ENCODE results near the gene SORCS2. TPM values are rescaled to one million over a fixed set of nuclear protein-coding genes. Genes with fewer than 3 reads are reported as not detected.

The SORCS2 gene
- total and polyA plus RNA-seq, 2 of the 13 experiments (the other 11 are each of a cell fraction or from before 2014, with no cell fraction given), result 0.82 to 1.0 TPM

DNA sequence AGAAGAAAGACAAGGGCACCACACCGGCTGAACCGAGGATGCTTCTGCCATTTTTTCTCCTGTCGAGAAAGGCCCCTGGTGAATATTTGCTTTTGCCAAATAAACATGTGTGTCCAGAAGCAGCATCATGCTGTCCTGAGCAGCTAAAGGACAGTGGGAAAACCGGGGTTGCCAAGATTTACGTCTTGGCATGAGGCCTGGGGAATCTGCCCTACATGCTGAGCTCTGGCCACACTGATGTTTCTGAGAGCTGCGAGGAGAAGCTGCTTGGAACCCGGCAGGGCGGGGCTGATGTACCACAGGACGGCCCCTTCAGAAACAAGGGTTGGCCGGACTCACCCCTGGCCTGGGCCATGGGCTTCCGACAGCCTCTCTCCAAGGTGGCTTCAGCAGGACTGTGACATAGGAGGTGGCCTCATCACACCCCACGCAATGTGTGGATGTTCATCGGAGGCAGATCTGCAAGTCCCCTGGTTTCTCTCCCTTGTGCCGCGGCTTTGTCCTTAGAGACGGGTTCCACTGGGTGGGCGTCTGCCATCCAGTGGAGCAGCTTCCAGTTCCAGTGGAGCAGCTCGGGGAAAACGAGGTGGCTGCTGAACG, 42.2 kb upstream of the SORCS2 start:
- 49% methylated on average over 5 of the region's 20 CpGs for whole genome bisulfite sequencing (ENCODE audit: low lambda C conversion rate)
- no peaks in the 10 kb centered on the region for H3K36me3 ChIP-seq (replicated peaks in 1 of 2; ENCODE audit: control insufficient read depth in 1 of 2, insufficient read depth in 2 of 2, low read length in 2 of 2)
- H3K4me1 ChIP-seq (ENCODE audit: insufficient read depth, low read length), result peaks cover 23% of the 10 kb centered on the region
- TF ChIP-seq RBM39 (IDR thresholded peaks at IDR 0.05; ENCODE audit: low read depth, low read length, poor library complexity, severe bottlenecking) (no peak), ESRRA (CRISPR knock-in tag; IDR thresholded peaks at IDR 0.05; ENCODE audit: low read depth) (no peak), ZNF33A (CRISPR knock-in tag; IDR thresholded peaks at IDR 0.05; ENCODE audit: borderline replicate concordance) (no peak), PHB2 (IDR thresholded peaks at IDR 0.05; ENCODE audit: partially characterized antibody) (no peak)
- TF ChIP-seq, protein P1, sequence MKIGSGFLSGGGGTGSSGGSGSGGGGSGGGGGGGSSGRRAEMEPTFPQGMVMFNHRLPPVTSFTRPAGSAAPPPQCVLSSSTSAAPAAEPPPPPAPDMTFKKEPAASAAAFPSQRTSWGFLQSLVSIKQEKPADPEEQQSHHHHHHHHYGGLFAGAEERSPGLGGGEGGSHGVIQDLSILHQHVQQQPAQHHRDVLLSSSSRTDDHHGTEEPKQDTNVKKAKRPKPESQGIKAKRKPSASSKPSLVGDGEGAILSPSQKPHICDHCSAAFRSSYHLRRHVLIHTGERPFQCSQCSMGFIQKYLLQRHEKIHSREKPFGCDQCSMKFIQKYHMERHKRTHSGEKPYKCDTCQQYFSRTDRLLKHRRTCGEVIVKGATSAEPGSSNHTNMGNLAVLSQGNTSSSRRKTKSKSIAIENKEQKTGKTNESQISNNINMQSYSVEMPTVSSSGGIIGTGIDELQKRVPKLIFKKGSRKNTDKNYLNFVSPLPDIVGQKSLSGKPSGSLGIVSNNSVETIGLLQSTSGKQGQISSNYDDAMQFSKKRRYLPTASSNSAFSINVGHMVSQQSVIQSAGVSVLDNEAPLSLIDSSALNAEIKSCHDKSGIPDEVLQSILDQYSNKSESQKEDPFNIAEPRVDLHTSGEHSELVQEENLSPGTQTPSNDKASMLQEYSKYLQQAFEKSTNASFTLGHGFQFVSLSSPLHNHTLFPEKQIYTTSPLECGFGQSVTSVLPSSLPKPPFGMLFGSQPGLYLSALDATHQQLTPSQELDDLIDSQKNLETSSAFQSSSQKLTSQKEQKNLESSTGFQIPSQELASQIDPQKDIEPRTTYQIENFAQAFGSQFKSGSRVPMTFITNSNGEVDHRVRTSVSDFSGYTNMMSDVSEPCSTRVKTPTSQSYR (CRISPR knock-in tag; IDR thresholded peaks at IDR 0.05; ENCODE audit: borderline replicate concordance), result no peak
- TF ChIP-seq, protein P2, sequence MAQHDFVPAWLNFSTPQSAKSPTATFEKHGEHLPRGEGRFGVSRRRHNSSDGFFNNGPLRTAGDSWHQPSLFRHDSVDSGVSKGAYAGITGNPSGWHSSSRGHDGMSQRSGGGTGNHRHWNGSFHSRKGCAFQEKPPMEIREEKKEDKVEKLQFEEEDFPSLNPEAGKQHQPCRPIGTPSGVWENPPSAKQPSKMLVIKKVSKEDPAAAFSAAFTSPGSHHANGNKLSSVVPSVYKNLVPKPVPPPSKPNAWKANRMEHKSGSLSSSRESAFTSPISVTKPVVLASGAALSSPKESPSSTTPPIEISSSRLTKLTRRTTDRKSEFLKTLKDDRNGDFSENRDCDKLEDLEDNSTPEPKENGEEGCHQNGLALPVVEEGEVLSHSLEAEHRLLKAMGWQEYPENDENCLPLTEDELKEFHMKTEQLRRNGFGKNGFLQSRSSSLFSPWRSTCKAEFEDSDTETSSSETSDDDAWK (CRISPR knock-in tag; IDR thresholded peaks at IDR 0.05), result no peak
- TF ChIP-seq, protein P3, sequence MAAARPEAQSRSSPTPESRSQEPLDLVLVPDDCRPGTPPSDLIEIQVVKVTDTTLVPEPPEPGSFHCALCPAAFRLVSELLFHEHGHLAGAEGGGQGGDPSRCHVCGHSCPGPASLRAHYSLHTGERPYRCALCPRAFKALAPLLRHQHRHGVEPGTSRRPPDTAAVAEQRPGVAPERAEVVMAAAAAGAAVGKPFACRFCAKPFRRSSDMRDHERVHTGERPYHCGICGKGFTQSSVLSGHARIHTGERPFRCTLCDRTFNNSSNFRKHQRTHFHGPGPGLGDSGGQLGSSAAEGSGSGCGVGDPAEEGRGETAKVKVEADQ (CRISPR knock-in tag; IDR thresholded peaks at IDR 0.05; ENCODE audit: borderline replicate concordance), result no peak
- TF ChIP-seq, protein P4, sequence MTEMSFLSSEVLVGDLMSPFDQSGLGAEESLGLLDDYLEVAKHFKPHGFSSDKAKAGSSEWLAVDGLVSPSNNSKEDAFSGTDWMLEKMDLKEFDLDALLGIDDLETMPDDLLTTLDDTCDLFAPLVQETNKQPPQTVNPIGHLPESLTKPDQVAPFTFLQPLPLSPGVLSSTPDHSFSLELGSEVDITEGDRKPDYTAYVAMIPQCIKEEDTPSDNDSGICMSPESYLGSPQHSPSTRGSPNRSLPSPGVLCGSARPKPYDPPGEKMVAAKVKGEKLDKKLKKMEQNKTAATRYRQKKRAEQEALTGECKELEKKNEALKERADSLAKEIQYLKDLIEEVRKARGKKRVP (CRISPR knock-in tag; IDR thresholded peaks at IDR 0.05), result no peak
- TF ChIP-seq, protein P5, sequence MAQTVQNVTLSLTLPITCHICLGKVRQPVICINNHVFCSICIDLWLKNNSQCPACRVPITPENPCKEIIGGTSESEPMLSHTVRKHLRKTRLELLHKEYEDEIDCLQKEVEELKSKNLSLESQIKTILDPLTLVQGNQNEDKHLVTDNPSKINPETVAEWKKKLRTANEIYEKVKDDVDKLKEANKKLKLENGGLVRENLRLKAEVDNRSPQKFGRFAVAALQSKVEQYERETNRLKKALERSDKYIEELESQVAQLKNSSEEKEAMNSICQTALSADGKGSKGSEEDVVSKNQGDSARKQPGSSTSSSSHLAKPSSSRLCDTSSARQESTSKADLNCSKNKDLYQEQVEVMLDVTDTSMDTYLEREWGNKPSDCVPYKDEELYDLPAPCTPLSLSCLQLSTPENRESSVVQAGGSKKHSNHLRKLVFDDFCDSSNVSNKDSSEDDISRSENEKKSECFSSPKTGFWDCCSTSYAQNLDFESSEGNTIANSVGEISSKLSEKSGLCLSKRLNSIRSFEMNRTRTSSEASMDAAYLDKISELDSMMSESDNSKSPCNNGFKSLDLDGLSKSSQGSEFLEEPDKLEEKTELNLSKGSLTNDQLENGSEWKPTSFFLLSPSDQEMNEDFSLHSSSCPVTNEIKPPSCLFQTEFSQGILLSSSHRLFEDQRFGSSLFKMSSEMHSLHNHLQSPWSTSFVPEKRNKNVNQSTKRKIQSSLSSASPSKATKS (CRISPR knock-in tag; IDR thresholded peaks at IDR 0.05), result no peak
- H3K9ac ChIP-seq (ENCODE audit: insufficient read depth, low read depth, low read length), result no peak overlapping the region
- CTCF ChIA-PET (ENCODE audit: low intra/inter-chr PET ratio, low total read pairs), result no interaction called here
- H2AFZ ChIP-seq (ENCODE audit: low read length), result no peak overlapping the region
- no peak overlapping the region for H3K4me3 ChIP-seq (replicated peaks in 1 of 3; ENCODE audit: insufficient read depth in 1 of 3, low read depth in 2 of 3, low read length in 3 of 3)
- H3K27ac ChIP-seq (ENCODE audit: extremely low read length, insufficient read depth, low read length), result no peak overlapping the region
- no peak for DNase-seq (ENCODE audit: low spot score)
- BruUV-seq (replicated peaks), result no TSS peak
- intact Hi-C loops (cut with micrococcal nuclease; ENCODE audit: unreplicated experiment) (loop anchor here (5.0 kb wide), 1 partner anchor 37 kb away; no protein-coding TSS in a partner anchor), in situ Hi-C loops (cut with HindIII; ENCODE audit: extremely low pct_ligation_motif_present, low pct_unique_long_range_greater_than_20kb) (no loop called here)
- no peaks in the 10 kb centered on the region for H3K9me3 ChIP-seq (ENCODE audit: low read length)
- no peak for ATAC-seq
- H3K27me3 ChIP-seq (ENCODE audit: control insufficient read depth in 1 of 2, insufficient read depth in 2 of 2, low read length in 2 of 2), result peaks cover 13 to 76% of the 10 kb centered on the region in 2 experiments
- POLR2A ChIA-PET, result no interaction called here
- no peak for FAIRE-seq
- no peak overlapping the region for H3K4me2 ChIP-seq (ENCODE audit: low read depth, low read length)
- H3K79me2 ChIP-seq (ENCODE audit: insufficient read depth, low read length), result no peaks in the 10 kb centered on the region
- H4K20me1 ChIP-seq (ENCODE audit: insufficient read depth, low read length), result no peaks in the 10 kb centered on the region
